Muscle of back (tissue), 11 donors: Measurements from ENCODE around the gene PAGE2B. TPM values are rescaled to one million over a fixed set of nuclear protein-coding genes. Genes with fewer than 3 reads are reported as not detected.
"Not testable (repeated sequence)": the region's sequence is repeated elsewhere in the genome, so short reads cannot be mapped to it uniquely, and the experiment has no call there.

ENCODE experiments used
- DNase-seq, 3 donors: peaks; one replicate each; pipeline versions ENCODE4 v3.0.0 to v3.0.0-alpha.2; 2013
- polyA plus RNA-seq, 10 donors: library from polyadenylated mRNA; unstranded; fragments of 120-200 nt; gene quantifications; one replicate each; pipeline ENCODE4 v1.2.1, GENCODE V29; 2013; ENCODE audit not compliant: insufficient read length in 10 of 10

Gene PAGE2B
- polyA plus RNA-seq, 10 donors, result 0.33 to 0.95 (median 0.53) TPM; not detected in 6

DNA sequence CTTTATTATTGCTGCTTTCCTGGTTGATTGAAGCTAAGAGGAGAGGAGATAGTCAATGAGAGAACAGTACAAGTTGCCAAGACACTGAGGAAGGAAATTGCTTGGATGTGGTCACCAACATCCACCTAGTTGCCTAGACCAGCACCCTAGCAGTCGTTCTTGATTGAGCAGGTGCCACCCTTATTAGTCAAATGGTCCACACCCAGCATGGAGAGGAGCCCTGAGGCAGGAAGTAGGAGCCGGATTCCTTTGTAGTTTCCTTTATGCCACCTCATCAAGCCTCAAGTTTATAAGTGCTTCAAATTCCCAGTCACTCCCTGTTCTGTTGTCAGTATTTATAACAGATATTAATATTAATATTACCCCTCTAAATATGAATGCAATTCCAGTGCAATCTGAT lies 33.1 kb downstream of the PAGE2B start:
- no peak for DNase-seq

DNA sequence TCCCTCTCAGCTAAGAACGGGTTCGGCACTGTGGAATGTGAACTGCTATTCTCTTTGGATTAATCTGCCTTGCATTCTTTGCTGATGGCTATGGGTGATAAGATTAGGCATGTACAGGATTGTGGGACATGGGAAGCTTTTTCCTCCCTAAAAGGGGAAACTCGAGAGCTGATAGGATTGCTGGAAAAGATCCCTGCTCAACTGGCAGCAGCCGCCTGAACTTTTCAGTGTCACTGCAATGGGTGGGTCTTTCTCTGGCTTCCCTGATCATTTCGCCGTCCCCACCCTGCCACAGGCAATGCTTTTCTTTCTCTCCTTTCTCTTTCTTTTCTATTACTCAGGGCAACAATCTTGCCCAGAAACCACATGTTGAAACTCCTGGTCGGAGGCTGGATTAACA lies 34.5 kb downstream of the PAGE2B start:
- DNase-seq, result no peak

DNA sequence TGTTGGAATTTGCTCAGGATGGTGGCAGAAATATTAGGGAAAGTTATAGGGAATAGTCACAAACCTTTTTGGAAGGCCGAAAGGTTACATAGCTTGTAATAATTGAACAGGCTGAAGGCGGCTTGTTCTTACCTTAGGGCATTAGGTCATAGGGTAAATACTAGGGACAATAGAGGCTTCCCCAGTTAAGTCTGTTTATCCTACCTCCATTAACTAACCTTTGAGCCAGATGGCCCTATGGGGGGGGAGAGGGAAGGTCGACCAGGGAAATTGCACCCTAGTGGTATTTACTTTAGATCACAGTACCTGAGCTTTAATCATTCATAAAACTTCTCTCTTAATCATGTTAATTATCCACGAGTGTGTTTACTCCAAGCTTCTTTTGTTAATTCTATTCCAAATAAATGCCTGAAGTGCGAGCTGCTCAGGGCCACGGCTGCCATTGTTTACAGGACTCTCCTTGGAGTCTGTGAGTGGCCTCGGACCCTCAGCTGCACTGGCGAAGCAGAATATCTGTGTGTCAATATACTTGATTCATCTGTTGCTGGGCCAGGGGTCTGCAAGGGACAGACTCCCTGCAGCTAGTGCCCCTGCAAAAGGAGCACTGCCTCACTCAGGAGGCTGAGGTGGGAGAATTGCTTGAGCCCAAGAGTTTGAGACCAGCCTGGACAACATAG lies 36.9 kb downstream of the PAGE2B start:
- DNase-seq, result no peak

DNA sequence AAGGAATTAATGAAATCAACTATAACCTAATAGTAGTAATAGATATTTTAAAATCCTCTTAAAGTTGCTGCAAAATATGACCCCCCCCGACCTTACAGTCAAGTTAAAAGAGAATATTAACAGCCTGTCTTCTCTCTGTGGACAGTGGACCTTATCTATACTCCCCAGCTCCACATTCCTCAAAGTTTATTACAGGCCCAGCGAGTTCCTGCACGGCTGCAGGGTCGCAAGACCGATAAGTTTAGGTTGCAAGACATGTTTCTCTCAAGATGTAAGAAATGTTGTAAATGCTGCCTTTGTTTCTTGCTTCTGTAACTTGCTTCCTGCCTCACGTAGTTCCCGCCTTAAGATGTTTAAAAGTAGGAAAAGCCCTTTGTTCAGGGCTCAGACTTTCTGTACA lies 41.8 kb downstream of the PAGE2B start:
- DNase-seq, result not testable (repeated sequence)

DNA sequence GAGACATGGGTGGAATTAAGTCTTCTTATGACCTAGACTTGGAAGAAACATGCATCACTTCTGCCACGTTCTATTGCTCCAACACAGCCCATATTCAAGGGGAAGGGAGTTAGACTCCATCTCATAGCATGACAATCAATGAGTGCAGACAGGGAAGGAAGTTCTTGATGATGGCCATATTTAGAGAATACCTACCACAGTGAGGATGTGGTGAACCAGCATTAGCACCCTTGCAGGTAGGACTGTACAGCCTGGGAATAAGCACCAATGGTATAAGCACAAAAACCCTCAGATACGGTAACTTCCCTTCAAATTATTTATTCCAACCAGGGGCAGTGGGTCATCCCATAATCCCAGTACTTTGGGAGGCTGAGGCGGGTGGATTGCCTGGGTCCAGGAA lies 43.7 kb downstream of the PAGE2B start:
- no peak for DNase-seq

DNA sequence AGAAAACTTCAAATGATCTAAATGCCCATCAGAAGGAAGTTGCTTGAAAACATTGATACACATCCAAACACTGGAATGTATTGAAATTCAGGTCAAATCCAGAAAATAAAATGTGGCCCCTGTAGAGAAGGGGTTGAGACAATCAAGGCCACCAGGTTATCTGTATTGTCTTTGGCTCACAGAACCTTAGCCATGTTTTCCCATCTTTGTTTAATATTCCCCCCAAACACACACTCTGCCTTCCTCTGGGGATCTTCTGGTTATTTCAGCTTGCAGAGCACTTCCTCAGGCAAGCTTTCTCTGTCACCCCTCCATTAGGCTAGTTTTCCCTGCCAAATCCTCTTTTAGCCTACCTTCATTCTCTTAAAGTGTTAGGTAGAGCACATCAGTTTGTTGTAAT lies 44.4 kb downstream of the PAGE2B start:
- DNase-seq, result no peak

DNA sequence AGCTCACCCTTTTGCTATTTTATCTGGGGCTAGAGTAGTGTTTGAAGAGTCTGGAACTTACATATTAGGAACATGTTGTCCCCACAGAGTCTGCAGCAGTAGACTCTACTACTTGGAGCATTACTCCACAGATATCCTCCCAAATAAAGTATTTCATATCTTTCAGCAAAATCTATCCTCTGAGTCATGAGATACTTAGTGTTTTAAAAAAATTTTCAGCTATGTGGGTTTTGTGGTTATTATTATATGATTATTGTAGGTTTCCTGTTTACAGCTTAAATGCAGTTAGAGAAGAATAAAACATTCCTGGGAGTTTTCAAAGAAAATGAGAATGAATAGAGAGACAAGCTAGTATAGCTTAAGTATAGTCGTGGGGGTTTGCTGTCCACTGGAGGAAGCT lies 44.9 kb downstream of the PAGE2B start:
- no peak for DNase-seq

DNA sequence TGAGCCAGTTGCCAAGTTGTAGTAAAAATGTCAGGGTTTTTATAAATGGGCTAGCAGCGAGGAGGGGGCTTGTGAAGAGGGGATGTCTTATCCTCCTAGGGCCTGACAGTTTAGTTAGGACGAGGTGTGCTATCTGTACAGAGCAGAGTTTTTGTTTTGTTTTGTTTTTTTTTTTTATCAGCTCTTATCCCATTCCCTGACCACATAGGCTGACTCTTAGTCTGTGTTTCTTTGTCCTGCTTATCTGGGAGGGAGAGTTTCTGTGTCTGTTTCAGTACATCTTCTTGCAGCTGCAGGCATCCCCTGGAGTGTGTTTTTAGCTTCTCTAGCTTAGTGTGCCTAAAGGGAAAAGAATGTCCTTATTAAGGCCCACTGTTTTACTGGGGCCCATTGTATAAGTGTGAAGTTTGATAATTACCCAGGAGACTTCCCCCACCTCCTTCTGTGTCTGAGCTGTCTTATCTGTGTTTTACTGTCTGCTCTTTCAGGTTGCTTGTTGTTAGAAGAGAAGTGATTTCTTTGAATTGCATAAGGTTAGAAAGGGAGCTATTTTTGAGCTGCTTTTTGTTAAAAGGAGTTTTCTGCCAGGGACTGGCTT lies 46.0 kb downstream of the PAGE2B start:
- DNase-seq, result no peak

DNA sequence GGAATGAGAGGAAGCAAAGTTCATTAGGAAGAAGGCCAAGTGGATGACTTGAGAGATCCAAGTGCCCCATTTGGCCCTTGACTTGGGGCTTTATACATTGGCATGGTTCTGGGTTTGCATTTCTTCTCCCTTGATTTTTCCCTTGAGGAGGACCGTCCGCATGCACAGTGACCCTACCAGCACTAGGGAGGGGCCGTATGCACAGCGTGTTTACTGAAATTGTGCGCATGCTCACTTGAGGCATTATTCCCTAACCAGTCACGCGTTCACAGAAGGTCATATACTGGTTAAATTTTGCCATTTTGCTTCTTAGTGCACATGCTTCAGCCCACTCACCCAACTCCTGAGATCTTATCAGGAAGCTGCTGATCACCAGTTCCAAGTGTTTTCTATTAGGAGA lies 49.1 kb downstream of the PAGE2B start:
- no peak for DNase-seq

DNA sequence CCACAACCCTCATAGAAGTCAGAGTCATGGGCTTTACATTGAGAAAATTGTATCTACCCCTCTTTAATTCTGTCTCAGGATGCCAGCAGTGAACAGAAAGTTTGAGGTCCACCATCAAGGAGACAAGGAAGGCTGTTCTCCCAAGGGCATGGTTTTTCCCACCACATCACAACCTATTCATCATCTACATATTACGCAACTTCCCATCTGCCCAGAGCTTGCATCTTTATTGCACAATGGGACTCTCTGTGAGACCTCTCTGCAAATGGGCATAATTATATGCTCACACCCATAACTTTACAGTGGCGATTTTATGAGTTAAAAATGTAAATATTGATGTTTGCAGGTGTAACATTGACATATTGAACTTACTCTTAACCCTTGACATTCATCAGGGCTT lies 52.9 kb downstream of the PAGE2B start:
- DNase-seq, result no peak

Other genes with a start within 250 kb of the PAGE2B start
- gene TRO, start 154.2 kb upstream of the PAGE2B start, polyA plus RNA-seq, result 100 to 1,000 TPM in 5 of 10 donors, 10 to 100 TPM in 5; 87.0 to 147 (median 111) TPM
- gene PFKFB1, start 80.8 kb upstream of the PAGE2B start, polyA plus RNA-seq, result 1 to 10 TPM in 1 of 10 donors, under 1 TPM in 9; 0.18 to 1.7 (median 0.72) TPM
- 10 to 100 TPM in 2 of 10 donors, 1 to 10 TPM in 8; 7.3 to 11.9 (median 9.7) TPM for gene APEX2, start 74.7 kb upstream of the PAGE2B start, polyA plus RNA-seq
- gene ALAS2, start 44.1 kb upstream of the PAGE2B start, polyA plus RNA-seq, result 100 to 1,000 TPM in 1 of 10 donors, 10 to 100 TPM in 9; 19.2 to 181 (median 34.3) TPM
- gene PAGE2, start 14.0 kb downstream of the PAGE2B start, polyA plus RNA-seq, result not detected
- not detected for gene PAGE5, start 145.3 kb downstream of the PAGE2B start, polyA plus RNA-seq
- gene PAGE3, start 189.9 kb downstream of the PAGE2B start, polyA plus RNA-seq, result not detected